Activated CD4-positive, alpha-beta T cell treated with anti-CD3 and anti-CD28 coated beads, Interleukin-2, amount 10 ng/mL, durations not matched to agents 7 days and 5 days (primary cell): ENCODE measurements around the gene KLHL34. TPM values are rescaled to one million over a fixed set of nuclear protein-coding genes. Genes with fewer than 3 reads are reported as not detected.

ENCODE experiments used
- CTCF ChIA-PET: fragments of 350-600 bp; sonication (Branson Sonifier 250); formaldehyde crosslinking; loops from one replicate; lab custom pipeline; 2021; ENCODE audit warnings: antibody characterized with exemption; lab: Charles Lee
- POLR2A ChIA-PET: fragments of 350-600 bp; sonication (Branson Sonifier 250); formaldehyde crosslinking; loops from one replicate; lab custom pipeline; 2021; ENCODE audit warnings: antibody characterized with exemption; lab: Charles Lee
- DNase-seq: peaks from one replicate; pipeline ENCODE4 v3.0.0-alpha.2; 2020
- H3K27ac Mint-ChIP-seq: one replicate; pipeline ENCODE4 v1.8.0; 2021; ENCODE audit warnings: mild to moderate bottlenecking, moderate library complexity, mixed read lengths
- H3K27me3 Mint-ChIP-seq: one replicate; pipeline ENCODE4 v1.8.0; 2021; ENCODE audit warnings: mixed read lengths
- H3K36me3 Mint-ChIP-seq: one replicate; pipeline ENCODE4 v1.8.0; 2021; ENCODE audit warnings: low read depth, mixed read lengths
- H3K4me1 Mint-ChIP-seq: one replicate; pipeline ENCODE4 v1.8.0; 2021; ENCODE audit warnings: mixed read lengths
- H3K4me3 Mint-ChIP-seq: one replicate; pipeline ENCODE4 v1.8.0; 2021; ENCODE audit warnings: mild to moderate bottlenecking, moderate library complexity, mixed read lengths
- H3K9me3 Mint-ChIP-seq: one replicate; pipeline ENCODE4 v1.8.0; 2021; ENCODE audit warnings: mixed read lengths
- total RNA-seq, 2 experiments: library from RNA; stranded (reverse); gene quantifications; one replicate each; pipeline ENCODE4 v1.2.3, GENCODE V29; 2021

KLHL34 gene
- total RNA-seq, 2 experiments from 2014 or later = 0.50 to 0.58 TPM

- ChIA-PET CTCF (no interaction called here), POLR2A (no interaction called here)
- Mint-ChIP-seq H3K4me3 (no peak overlapping the region), H3K27ac (no peak overlapping the region), H3K4me1 (no peaks in the 10 kb centered on the region), H3K27me3 (peaks cover 1% of the 10 kb centered on the region), H3K36me3 (no peaks in the 10 kb centered on the region), H3K9me3 (no peaks in the 10 kb centered on the region)
- no peak for DNase-seq
Measured at GRCh38 chrX:21666252-21666651, 8.1 kb upstream of the KLHL34 start.

GRCh38 chrX:21662761-21663160 lies 4.6 kb upstream of the KLHL34 start:
- no peak overlapping the region for H3K27ac Mint-ChIP-seq
- DNase-seq = no peak
- no peak overlapping the region for H3K4me3 Mint-ChIP-seq
- no peaks in the 10 kb centered on the region for H3K9me3 Mint-ChIP-seq
- ChIA-PET CTCF (no interaction called here), POLR2A (no interaction called here)
- H3K36me3 Mint-ChIP-seq = peaks cover 4% of the 10 kb centered on the region
- H3K4me1 Mint-ChIP-seq = no peaks in the 10 kb centered on the region
- peaks cover 8% of the 10 kb centered on the region for H3K27me3 Mint-ChIP-seq

- POLR2A ChIA-PET = no interaction called here
- Mint-ChIP-seq H3K9me3 (no peaks in the 10 kb centered on the region), H3K27me3 (peaks cover 7% of the 10 kb centered on the region), H3K36me3 (peaks cover 5% of the 10 kb centered on the region), H3K4me1 (peaks cover 1% of the 10 kb centered on the region), H3K27ac (no peak overlapping the region), H3K4me3 (no peak overlapping the region)
- DNase-seq = no peak
- CTCF ChIA-PET = no interaction called here
Measured at GRCh38 chrX:21661316-21661715, 3.2 kb upstream of the KLHL34 start.

- no peak for DNase-seq
- Mint-ChIP-seq H3K36me3 (peaks cover 8% of the 10 kb centered on the region), H3K27ac (no peak overlapping the region), H3K4me3 (no peak overlapping the region), H3K4me1 (peaks cover 1% of the 10 kb centered on the region), H3K9me3 (no peaks in the 10 kb centered on the region), H3K27me3 (peaks cover 7% of the 10 kb centered on the region)
- POLR2A ChIA-PET = interaction anchor here (0.8 kb wide), 1 partner anchor 1672 kb away, joined by 3 read pairs; no protein-coding TSS in a partner anchor
- CTCF ChIA-PET = no interaction called here
Measured at GRCh38 chrX:21660156-21660555, 2.0 kb upstream of the KLHL34 start.

GRCh38 chrX:21659320-21659719 lies 1.2 kb upstream of the KLHL34 start:
- POLR2A ChIA-PET = no interaction called here
- Mint-ChIP-seq H3K36me3 (peaks cover 8% of the 10 kb centered on the region), H3K4me1 (peaks cover 1% of the 10 kb centered on the region), H3K27me3 (peaks cover 7% of the 10 kb centered on the region), H3K9me3 (no peaks in the 10 kb centered on the region), H3K27ac (peak overlapping the region; percentile 64), H3K4me3 (peak overlapping the region; percentile 50)
- no peak for DNase-seq
- CTCF ChIA-PET = interaction anchor here (0.6 kb wide), 1 partner anchor 119 kb away, joined by 3 read pairs; no protein-coding TSS in a partner anchor

GRCh38 chrX:21658746-21659145 lies 616 bp upstream of the KLHL34 start:
- CTCF ChIA-PET = interaction anchor here (0.6 kb wide), 1 partner anchor 119 kb away, joined by 3 read pairs; no protein-coding TSS in a partner anchor
- H3K4me1 Mint-ChIP-seq = peaks cover 1% of the 10 kb centered on the region
- peak overlapping the region; percentile 50 for H3K4me3 Mint-ChIP-seq
- peaks cover 8% of the 10 kb centered on the region for H3K36me3 Mint-ChIP-seq
- POLR2A ChIA-PET = no interaction called here
- DNase-seq = no peak
- H3K27me3 Mint-ChIP-seq = peaks cover 7% of the 10 kb centered on the region
- peak overlapping the region; percentile 13 for H3K27ac Mint-ChIP-seq
- H3K9me3 Mint-ChIP-seq = no peaks in the 10 kb centered on the region

DNA sequence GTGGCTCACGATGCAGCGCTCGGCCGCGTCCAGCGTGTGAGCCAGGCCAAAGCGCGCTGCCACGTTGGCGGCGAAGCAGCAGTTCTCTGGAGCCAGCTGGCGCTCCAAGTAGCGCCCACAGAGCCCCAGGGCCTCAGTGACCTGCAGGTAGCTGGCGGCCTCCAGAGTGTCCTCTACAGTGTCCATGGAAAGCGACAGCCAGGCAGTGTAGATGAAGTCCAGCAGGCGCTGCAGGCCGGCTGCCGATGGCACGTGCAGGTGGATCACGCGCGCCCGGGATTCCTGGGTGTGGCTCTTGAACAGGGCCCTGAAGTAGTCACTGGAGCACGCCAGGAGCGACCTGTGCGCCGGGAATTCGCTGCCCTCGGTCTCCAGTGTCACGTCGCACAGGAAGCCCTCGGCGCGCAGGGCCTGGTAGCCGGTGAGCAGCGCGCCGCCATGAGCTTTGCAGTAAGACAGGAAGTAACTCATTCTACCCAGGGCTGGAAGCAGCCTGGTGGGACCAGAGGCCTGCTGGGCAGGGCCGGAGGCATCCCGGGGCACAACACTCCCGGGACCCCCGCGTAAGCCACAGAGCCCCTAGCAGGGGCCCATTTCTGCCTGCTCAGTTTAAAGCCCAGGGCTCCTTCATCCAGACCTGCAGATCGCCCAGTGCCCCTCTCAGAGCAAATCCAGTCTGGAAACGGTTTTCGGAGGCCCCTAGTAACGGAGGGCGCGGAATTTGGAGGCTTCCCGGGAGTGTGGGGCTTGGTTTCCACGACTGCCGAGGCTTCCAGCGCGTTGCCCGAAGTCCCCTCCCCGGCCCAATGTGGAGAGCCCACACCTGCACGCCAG lies 595 bp downstream of the KLHL34 start:
- ChIA-PET POLR2A (no interaction called here), CTCF (interaction anchor here (1.2 kb wide), 1 partner anchor 9 kb away, joined by 4 read pairs; no protein-coding TSS in a partner anchor)
- Mint-ChIP-seq H3K9me3 (no peaks in the 10 kb centered on the region), H3K4me3 (peak overlapping the region; percentile 52), H3K27me3 (peaks cover 7% of the 10 kb centered on the region), H3K36me3 (peaks cover 8% of the 10 kb centered on the region), H3K27ac (no peak overlapping the region), H3K4me1 (peaks cover 1% of the 10 kb centered on the region)
- DNase-seq = no peak

DNA sequence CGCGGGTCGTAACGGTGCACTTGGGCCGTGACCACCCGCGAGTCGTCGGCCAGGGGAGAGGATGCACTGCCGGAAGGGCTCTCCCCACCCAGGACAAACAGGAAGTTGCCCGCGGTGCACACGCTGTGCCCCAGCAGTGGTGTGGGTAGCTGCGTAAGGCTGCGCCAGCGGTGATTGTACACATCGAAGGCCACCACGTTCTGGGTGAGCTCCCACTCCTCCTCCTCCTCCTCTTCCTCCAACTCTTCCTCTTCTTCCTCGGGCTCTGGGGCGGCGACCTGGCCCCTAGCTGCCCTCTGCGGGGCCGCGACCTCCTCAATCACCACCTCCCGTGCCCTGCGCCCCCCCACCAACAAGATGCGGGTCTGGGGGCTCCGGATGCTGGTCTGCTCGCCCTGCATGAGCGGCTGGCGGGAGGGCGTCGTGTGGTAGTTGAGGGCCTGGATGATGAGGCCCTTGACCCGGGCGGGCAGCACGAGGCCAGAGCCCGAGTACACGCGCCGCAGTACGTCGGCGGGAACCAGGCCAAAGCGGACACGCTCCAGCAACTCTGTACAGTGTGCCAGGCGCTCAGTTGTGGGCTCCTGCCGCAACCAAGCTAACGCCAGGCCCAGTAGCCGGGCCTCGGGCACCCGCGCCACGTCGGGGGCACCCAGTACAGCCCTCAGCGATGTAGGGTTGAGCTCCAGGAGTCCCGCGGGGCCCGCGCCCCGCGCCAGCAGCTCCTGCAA lies 1.4 kb downstream of the KLHL34 start:
- H3K4me1 Mint-ChIP-seq = peaks cover 1% of the 10 kb centered on the region
- no peaks in the 10 kb centered on the region for H3K9me3 Mint-ChIP-seq
- DNase-seq = no peak
- POLR2A ChIA-PET = no interaction called here
- no peak overlapping the region for H3K27ac Mint-ChIP-seq
- CTCF ChIA-PET = interaction anchor here (1.2 kb wide), 1 partner anchor 9 kb away, joined by 4 read pairs; no protein-coding TSS in a partner anchor
- H3K36me3 Mint-ChIP-seq = peaks cover 8% of the 10 kb centered on the region
- no peak overlapping the region for H3K4me3 Mint-ChIP-seq
- H3K27me3 Mint-ChIP-seq = peaks cover 7% of the 10 kb centered on the region

DNA sequence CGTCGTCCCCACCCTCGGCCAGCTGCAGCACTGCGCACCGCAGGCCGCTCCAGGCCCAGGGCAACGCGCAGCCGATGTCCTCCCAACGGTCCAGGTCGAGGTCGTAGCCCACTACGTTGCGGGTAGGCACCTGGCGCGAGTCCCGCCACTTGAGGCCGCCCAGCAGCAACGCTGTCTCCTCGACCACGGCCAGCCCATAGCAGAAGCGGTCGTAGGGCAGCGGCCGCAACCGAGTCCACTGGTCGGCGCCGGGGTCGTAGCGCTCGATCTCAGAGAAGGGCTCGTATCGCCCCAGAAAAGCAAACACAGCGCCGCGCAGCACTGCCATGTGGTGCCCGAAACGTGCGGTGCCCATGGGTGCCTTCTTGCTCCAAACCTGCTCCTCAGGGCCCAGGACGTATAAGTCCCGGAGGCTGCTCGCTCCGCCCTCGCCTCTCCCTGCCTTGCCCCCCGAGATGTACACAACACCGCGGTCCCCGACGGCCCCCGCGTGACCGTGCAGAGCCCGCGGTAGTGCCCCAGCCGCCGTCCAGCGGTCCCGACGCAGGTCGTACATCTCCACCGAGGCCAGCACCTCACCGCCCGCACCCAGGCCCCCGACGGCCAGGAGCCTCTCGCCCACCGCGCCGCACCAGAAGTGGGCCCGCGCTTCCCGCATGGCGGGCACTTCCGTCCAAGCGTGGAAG lies 2.1 kb downstream of the KLHL34 start:
- no peak for DNase-seq
- Mint-ChIP-seq H3K27me3 (peaks cover 7% of the 10 kb centered on the region), H3K4me1 (peaks cover 1% of the 10 kb centered on the region), H3K9me3 (no peaks in the 10 kb centered on the region), H3K27ac (no peak overlapping the region), H3K4me3 (no peak overlapping the region), H3K36me3 (peaks cover 8% of the 10 kb centered on the region)
- POLR2A ChIA-PET = no interaction called here
- CTCF ChIA-PET = no interaction called here

DNA sequence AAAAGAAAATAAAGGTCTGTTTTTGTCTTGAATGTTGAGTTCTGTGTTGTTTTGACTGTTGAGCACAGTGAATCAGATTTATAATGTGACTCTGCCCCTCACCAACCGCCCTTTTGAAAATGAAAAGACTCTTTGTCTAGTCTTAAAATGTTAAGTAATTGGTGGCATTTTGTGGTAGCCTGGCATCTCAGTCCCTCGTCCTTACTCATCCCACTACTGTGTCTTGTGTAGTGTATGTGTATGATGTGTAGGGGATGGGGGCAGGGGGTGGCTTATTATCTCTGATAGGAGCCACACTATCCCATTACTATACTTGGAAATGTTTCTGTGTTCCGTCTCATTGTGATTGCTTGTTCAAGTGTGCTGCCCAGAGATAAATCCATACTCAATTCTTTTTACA lies 12.2 kb downstream of the KLHL34 start:
- POLR2A ChIA-PET = no interaction called here
- Mint-ChIP-seq H3K4me3 (no peak overlapping the region), H3K4me1 (no peaks in the 10 kb centered on the region), H3K27ac (no peak overlapping the region), H3K9me3 (no peaks in the 10 kb centered on the region), H3K36me3 (no peaks in the 10 kb centered on the region), H3K27me3 (no peaks in the 10 kb centered on the region)
- DNase-seq = no peak
- CTCF ChIA-PET = no interaction called here

GRCh38 chrX:21645431-21645830 lies 12.7 kb downstream of the KLHL34 start:
- DNase-seq = no peak
- Mint-ChIP-seq H3K27me3 (no peaks in the 10 kb centered on the region), H3K27ac (no peak overlapping the region), H3K4me3 (no peak overlapping the region), H3K9me3 (no peaks in the 10 kb centered on the region), H3K4me1 (no peaks in the 10 kb centered on the region), H3K36me3 (no peaks in the 10 kb centered on the region)
- CTCF ChIA-PET = no interaction called here
- POLR2A ChIA-PET = no interaction called here

- Mint-ChIP-seq H3K4me3 (no peak overlapping the region), H3K4me1 (no peaks in the 10 kb centered on the region), H3K27ac (no peak overlapping the region), H3K9me3 (no peaks in the 10 kb centered on the region), H3K36me3 (no peaks in the 10 kb centered on the region), H3K27me3 (no peaks in the 10 kb centered on the region)
- no peak for DNase-seq
- ChIA-PET CTCF (no interaction called here), POLR2A (no interaction called here)
Measured at GRCh38 chrX:21639775-21640174, 18.4 kb downstream of the KLHL34 start.

DNA sequence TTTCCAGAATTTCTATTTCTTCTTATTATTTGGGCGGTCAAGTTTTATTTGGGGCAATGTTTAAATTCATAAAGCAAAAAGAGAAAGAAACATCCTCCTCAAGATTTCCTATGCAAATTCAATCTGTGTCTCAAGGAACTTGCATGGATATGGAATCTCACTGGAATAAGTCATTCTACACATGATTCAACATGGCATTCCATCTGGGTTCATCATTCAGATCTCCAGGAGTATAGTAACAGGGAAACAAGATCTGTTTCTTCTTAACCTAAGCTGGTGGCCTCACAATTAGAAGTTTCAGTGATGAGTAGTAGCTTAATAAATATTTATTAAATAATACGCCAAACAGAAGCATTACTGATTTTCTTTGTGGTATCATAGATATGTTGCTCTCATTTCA lies 19.8 kb downstream of the KLHL34 start:
- no peak for DNase-seq
- Mint-ChIP-seq H3K4me1 (no peaks in the 10 kb centered on the region), H3K4me3 (no peak overlapping the region), H3K9me3 (no peaks in the 10 kb centered on the region), H3K27ac (no peak overlapping the region), H3K36me3 (no peaks in the 10 kb centered on the region), H3K27me3 (no peaks in the 10 kb centered on the region)
- POLR2A ChIA-PET = no interaction called here
- CTCF ChIA-PET = no interaction called here
